GM19395 (cell line): Measurements from ENCODE around the gene OR52B2.
A peak's percentile ranks its signal among the peaks of the same experiment; 100 is the strongest.

Experiments used
- ATAC-seq: cut with Tn5 transposase; IDR thresholded peaks from one replicate; pipeline ENCODE4 v1.9.1; 2021; ENCODE audit warnings: mild to moderate bottlenecking, moderate library complexity; ENCODE audit not compliant: unreplicated experiment

The OR52B2 gene

GRCh38 chr11:6170226-6170625 is at the start of gene OR52B2:
Gene OR52B2, minus strand, starts transcription at chr11:6170326. Its CDS starts 0 bp downstream, at chr11:6170326.
- ATAC-seq = no peak

GRCh38 chr11:6219359-6219758 is 49.2 kb upstream of the OR52B2 start:
- no peak for ATAC-seq

GRCh38 chr11:6217722-6218121 is 47.6 kb upstream of the OR52B2 start:
- ATAC-seq = no peak

- no peak for ATAC-seq
Observed at GRCh38 chr11:6216501-6216900, 46.4 kb upstream of the OR52B2 start.

GRCh38 chr11:6214530-6214929 is 44.4 kb upstream of the OR52B2 start:
- ATAC-seq = no peak

- no peak for ATAC-seq
Observed at GRCh38 chr11:6210274-6210955, 40.3 kb upstream of the OR52B2 start.

GRCh38 chr11:6209801-6210200 is 39.7 kb upstream of the OR52B2 start:
- ATAC-seq = no peak

- no peak for ATAC-seq
Observed at GRCh38 chr11:6206456-6207180, 36.5 kb upstream of the OR52B2 start.

GRCh38 chr11:6205366-6205765 is 35.2 kb upstream of the OR52B2 start, which contains the start of gene C11orf42:
Gene C11orf42, plus strand, starts transcription at chr11:6205557. Its CDS starts 59 bp downstream, at chr11:6205616.
- no peak for ATAC-seq

GRCh38 chr11:6204706-6205105 is 34.6 kb upstream of the OR52B2 start:
- no peak for ATAC-seq

GRCh38 chr11:6203327-6203726 is 33.2 kb upstream of the OR52B2 start:
- peak; percentile 81 for ATAC-seq

- no peak for ATAC-seq
Observed at GRCh38 chr11:6202041-6202440, 31.9 kb upstream of the OR52B2 start.

GRCh38 chr11:6201481-6201880 is 31.4 kb upstream of the OR52B2 start:
- no peak for ATAC-seq

- ATAC-seq = no peak
Observed at GRCh38 chr11:6200975-6201374, 30.8 kb upstream of the OR52B2 start.

GRCh38 chr11:6199174-6199810 is 29.2 kb upstream of the OR52B2 start, which contains the start of gene OR52W1:
Gene OR52W1, plus strand, starts transcription at chr11:6199224. Its CDS starts 0 bp downstream, at chr11:6199224.
- no peak for ATAC-seq

- ATAC-seq = no peak
Observed at GRCh38 chr11:6197466-6198200, 27.5 kb upstream of the OR52B2 start.

- no peak for ATAC-seq
Observed at GRCh38 chr11:6196396-6196795, 26.3 kb upstream of the OR52B2 start.

GRCh38 chr11:6194065-6194581 is 24.0 kb upstream of the OR52B2 start:
- ATAC-seq = no peak

GRCh38 chr11:6191742-6192141 is 21.6 kb upstream of the OR52B2 start:
- ATAC-seq = no peak

GRCh38 chr11:6175440-6175839 is 5.3 kb upstream of the OR52B2 start:
- no peak for ATAC-seq
